Epithelial cell of esophagus (primary cell): Measurements from ENCODE around the gene KCNAB2.

ENCODE experiments used
- DNase-seq: peaks from one replicate; pipeline ENCODE4 v3.0.0; 2010; ENCODE audit warnings: low read depth
- H3K4me3 ChIP-seq: 2 replicates; pipeline ENCODE4 v1.5.1; 2011; ENCODE audit warnings: mild to moderate bottlenecking, low read length, control low read depth
- TF ChIP-seq, protein P1 (sequence below): IDR thresholded peaks from 2 replicates; pipeline ENCODE4 v1.5.1; 2011; ENCODE audit warnings: low read depth, mild to moderate bottlenecking, low read length, control low read depth, inconsistent platforms; ENCODE audit not compliant: insufficient read depth; ENCODE audit errors: missing control alignments

The KCNAB2 gene

DNA sequence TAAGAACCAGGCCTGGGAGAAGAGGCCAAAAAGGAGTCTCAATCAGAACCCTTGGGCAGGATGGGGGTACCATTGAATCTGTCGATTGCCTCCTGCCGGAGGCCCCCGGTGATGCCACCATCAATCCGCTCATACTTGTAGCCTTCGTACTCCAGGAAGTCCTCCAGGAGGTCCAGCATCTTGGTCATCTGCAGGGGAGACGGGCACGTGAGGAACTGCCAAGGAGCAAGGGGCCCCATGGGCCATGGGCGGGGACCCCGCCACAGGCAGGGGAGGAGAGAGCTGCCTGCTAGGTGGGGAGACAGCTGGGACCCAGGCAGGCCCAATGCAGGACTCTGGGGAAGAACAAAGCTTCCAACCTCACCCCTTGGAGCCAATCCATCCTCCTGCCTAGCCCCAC is 85.9 kb downstream of the KCNAB2 start:
- H3K4me3 ChIP-seq = no peak overlapping the region
- no peak for DNase-seq
- TF ChIP-seq, protein P1, sequence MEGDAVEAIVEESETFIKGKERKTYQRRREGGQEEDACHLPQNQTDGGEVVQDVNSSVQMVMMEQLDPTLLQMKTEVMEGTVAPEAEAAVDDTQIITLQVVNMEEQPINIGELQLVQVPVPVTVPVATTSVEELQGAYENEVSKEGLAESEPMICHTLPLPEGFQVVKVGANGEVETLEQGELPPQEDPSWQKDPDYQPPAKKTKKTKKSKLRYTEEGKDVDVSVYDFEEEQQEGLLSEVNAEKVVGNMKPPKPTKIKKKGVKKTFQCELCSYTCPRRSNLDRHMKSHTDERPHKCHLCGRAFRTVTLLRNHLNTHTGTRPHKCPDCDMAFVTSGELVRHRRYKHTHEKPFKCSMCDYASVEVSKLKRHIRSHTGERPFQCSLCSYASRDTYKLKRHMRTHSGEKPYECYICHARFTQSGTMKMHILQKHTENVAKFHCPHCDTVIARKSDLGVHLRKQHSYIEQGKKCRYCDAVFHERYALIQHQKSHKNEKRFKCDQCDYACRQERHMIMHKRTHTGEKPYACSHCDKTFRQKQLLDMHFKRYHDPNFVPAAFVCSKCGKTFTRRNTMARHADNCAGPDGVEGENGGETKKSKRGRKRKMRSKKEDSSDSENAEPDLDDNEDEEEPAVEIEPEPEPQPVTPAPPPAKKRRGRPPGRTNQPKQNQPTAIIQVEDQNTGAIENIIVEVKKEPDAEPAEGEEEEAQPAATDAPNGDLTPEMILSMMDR = no peak

GRCh38 chr1:6133146-6133895 is 87.6 kb downstream of the KCNAB2 start:
- TF ChIP-seq, protein P1 = no peak
- no peak overlapping the region for H3K4me3 ChIP-seq
- DNase-seq = no peak

DNA sequence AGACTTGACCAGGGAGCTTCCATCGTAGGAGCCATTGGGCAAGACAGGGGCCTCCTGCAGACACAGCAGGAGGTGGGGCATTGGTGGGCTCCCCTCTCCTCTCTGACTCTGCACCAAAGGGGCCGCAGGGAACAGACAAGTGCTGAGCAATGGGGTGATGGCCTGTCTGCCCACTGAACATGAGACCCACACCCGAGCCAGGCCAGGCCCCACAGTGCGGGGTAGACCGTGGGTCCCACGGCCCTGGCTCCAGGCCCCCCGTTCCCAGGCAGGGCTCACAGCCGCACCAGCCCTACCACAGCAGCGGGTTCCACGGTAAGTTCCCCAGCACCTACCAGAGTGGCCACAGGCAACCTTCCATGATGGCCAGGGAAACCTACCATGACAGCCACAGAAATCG is 88.5 kb downstream of the KCNAB2 start:
- TF ChIP-seq, protein P1 = no peak
- no peak for DNase-seq

DNA sequence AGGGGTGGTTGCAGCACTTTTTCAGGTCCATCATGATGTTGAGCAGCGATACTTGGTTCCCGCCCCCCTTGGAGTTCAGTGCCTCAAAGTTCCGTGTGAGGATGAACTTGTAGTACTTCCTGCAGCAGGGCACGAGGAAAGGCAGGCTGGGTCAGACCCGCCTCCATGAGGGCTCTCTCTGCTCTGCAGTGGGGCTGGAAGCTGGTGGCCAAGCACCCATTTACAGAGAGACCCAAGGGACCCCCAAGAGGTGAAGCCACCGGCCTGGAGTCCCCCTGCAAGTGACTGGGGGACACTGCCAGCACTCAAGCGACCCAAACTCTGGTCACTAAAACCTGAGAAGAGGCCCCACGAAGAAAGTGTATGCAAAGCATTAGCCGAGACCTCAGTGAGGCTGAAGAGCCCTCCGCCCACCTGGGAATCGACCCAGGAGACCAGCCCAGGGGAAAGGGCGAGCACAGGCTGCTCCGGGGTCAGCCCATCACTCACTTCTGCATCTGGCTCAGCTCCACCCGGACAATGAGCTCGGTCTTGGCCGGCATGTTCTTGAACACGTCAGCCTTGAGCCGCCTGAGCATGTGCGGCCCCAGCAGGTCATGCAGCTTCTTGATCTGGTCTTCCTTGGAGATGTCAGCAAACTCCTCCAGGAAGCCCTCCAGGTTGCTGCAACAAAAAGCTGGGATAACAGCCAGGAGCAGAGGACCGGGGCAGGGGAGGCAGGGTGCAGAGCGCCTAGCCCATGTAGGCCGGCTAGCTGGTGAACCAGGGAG is 89.2 kb downstream of the KCNAB2 start:
- DNase-seq = no peak
- no peak overlapping the region for H3K4me3 ChIP-seq
- TF ChIP-seq, protein P1 = no peak

More for the DNA sequence above, 88.5 kb downstream of the KCNAB2 start:
- no peak overlapping the region for H3K4me3 ChIP-seq

GRCh38 chr1:6136516-6137220 is 91.0 kb downstream of the KCNAB2 start:
- TF ChIP-seq, protein P1 = no peak
- no peak for DNase-seq
- no peak overlapping the region for H3K4me3 ChIP-seq

DNA sequence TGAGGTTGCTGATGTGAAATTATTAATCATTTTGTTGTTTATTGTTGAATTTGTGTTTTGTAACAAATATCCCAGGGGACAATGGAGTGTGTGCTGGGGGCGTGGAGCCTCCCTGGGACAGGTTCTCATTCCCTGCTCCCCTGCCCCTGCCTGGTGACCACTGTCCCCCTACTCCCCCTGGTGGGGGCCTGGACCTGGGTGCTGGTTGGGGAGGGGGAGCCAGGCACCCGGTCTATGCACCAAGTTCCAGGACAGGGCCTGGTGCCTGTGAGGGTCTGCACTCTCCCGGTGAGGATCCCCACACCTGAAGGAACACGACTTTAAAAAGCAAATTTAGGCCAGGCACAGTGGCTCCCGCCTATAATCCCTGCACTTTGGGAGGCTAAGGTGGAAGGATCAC is 92.1 kb downstream of the KCNAB2 start:
- TF ChIP-seq, protein P1 = no peak
- no peak for DNase-seq
- H3K4me3 ChIP-seq = no peak overlapping the region
